VCaP (cell line): ENCODE measurements around the gene GSG1L.

Source experiments
- H3K27ac ChIP-seq: fragments of 450-650 bp; 2 replicates; pipeline ENCODE4 v1.5.1; 2017
- CTCF ChIP-seq: fragments of 450-650 bp; conservative IDR thresholded peaks from 2 replicates; pipeline ENCODE4 v1.5.1; 2017; ENCODE audit warnings: mild to moderate bottlenecking, moderate library complexity

GSG1L gene

GRCh38 chr16:28085389-28086171, 22.1 kb upstream of the GSG1L start:
- TF ChIP-seq CTCF, result no peak
- H3K27ac ChIP-seq, result no peak overlapping the region

DNA sequence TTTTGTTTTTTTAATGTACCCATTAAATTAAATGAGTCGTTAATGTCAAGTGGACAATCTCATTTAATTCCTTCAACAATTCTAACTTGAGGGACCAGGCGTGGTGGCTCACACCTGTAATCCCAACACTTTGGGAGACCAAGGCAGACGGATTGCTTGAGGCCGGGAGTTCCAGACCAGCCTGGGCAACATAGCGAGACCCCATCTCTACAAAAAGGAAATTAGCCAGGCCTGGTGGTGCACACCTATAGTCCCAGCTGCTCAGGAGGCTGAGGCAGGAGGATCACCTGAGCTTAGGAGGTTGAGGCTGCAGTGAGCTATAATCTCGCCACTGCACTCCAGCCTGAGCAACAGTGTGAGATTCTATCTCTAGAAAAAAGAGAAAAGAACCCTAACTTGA, 20.7 kb upstream of the GSG1L start:
- no peak overlapping the region for H3K27ac ChIP-seq
- no peak for TF ChIP-seq CTCF

- H3K27ac ChIP-seq, result no peak overlapping the region
- TF ChIP-seq CTCF, result no peak
These were observed 19.1 kb upstream of the GSG1L start for GRCh38 chr16:28082624-28083023.

DNA sequence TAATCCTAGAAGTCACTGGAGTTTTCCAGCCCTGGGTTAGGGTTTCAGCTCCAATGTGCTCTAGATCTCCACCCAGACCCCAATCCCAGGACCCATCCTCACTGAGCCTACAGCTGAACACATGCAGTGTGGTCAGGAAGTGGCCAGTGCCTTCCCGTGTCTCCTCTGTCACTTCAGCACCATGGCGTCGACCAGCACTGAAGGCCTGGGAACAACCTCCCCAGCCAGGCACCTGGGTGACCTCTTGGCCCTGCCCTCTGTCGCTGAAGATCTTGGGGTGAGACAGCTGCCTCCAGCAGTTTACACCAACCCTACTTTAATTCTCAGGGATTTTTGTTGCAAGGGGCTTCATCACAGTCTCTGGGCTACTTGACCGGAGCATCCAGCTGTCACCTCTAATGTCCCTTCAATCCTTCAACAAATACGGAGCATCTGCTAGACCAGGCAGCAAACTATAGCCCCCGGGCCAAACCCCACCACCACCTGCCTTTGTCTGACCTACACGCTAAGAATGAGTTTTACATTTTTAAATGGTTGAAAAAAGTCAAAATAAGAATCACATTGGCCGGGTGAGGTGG, 18.0 kb upstream of the GSG1L start:
- no peak overlapping the region for H3K27ac ChIP-seq
- no peak for TF ChIP-seq CTCF

GRCh38 chr16:28078261-28078660, 14.7 kb upstream of the GSG1L start:
- TF ChIP-seq CTCF, result no peak
- no peak overlapping the region for H3K27ac ChIP-seq

- no peak overlapping the region for H3K27ac ChIP-seq
- TF ChIP-seq CTCF, result no peak
These were observed 10.3 kb upstream of the GSG1L start for GRCh38 chr16:28073836-28074235.

DNA sequence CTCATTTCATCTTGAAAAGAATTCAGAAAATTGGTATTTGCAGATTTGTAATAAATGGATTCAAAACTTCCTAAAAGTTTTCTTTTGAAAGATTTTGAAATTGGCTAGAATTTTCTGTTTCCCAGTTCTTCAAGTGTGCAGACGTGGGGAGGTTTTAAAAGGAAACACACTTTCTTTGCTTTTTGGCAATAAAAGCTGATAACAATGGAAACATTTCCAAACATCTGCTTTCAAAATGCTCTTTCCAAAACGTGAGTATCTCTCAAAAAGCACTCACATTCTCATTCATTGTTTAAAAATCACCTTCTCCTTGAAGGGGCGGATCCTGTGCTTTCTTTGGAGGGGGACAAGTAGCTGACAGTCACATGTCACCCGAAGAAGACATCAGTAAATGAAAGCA, 8.6 kb upstream of the GSG1L start:
- no peak overlapping the region for H3K27ac ChIP-seq
- TF ChIP-seq CTCF, result no peak
